Measurements from ENCODE around the gene NAPA. TPM values are rescaled to one million over a fixed set of nuclear protein-coding genes. Genes with fewer than 3 reads are reported as not detected.

The NAPA gene
- total and polyA plus RNA-seq, 2 donors (not counting 1 experiment from before 2014, with no cell fraction given): 76.8 to 118 TPM

DNA sequence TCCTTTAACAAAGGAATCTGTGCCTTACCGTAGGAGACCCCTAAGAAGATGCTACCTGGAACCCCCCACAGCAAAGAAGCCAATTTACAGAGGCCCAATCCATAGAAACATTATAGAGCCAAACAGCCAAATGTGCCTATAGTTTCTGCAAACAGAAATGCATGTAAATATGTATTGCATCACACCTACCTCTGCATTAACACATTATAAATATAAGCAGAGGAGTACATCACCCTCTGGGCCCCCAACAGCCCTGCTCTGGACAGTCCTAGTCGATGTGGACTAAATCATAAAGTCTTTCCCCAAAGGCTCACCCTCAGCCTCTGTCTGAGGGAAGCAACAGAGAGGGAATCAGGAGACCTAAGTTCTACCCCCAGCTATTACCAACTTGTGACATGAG is 32.3 kb upstream of the NAPA start:
- no peaks in the 10 kb centered on the region for H4K20me1 ChIP-seq (ENCODE audit: control insufficient read depth, extremely low read depth, insufficient read depth, low read length)
- no peaks in the 10 kb centered on the region for H3K9me3 ChIP-seq (ENCODE audit: control insufficient read depth, insufficient read depth, low read depth, low read length)
- peaks cover 10% of the 10 kb centered on the region for H3K27me3 ChIP-seq (ENCODE audit: control insufficient read depth, insufficient read depth, low read length)
- no peaks in the 10 kb centered on the region for H3K79me2 ChIP-seq (ENCODE audit: control insufficient read depth, insufficient read depth, low read length)
- H2AFZ ChIP-seq (ENCODE audit: low read length): no peak overlapping the region
- TF ChIP-seq, protein P1, sequence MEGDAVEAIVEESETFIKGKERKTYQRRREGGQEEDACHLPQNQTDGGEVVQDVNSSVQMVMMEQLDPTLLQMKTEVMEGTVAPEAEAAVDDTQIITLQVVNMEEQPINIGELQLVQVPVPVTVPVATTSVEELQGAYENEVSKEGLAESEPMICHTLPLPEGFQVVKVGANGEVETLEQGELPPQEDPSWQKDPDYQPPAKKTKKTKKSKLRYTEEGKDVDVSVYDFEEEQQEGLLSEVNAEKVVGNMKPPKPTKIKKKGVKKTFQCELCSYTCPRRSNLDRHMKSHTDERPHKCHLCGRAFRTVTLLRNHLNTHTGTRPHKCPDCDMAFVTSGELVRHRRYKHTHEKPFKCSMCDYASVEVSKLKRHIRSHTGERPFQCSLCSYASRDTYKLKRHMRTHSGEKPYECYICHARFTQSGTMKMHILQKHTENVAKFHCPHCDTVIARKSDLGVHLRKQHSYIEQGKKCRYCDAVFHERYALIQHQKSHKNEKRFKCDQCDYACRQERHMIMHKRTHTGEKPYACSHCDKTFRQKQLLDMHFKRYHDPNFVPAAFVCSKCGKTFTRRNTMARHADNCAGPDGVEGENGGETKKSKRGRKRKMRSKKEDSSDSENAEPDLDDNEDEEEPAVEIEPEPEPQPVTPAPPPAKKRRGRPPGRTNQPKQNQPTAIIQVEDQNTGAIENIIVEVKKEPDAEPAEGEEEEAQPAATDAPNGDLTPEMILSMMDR (conservative IDR thresholded peaks at IDR 0.05 in 1 of 2, IDR thresholded peaks at IDR 0.05 in 1 of 2; ENCODE audit: low read depth in 1 of 2, low read length in 2 of 2): no peak
- TF ChIP-seq EZH2 (IDR thresholded peaks at IDR 0.05; ENCODE audit: low read length, missing control alignments): no peak
- H3K36me3 ChIP-seq (ENCODE audit: control insufficient read depth, insufficient read depth, low read length): no peaks in the 10 kb centered on the region
- no peak overlapping the region for H3K4me2 ChIP-seq (ENCODE audit: extremely low read depth, insufficient read depth, low read length)
- no peak for DNase-seq (ENCODE audit: low read depth in 2 of 2)
- no peak overlapping the region for H3K27ac ChIP-seq (ENCODE audit: insufficient read depth, low read length)
- H3K9ac ChIP-seq (ENCODE audit: insufficient read depth, low read length): no peak overlapping the region
- H3K4me1 ChIP-seq (ENCODE audit: control insufficient read depth, extremely low read depth, insufficient read depth, low read length): no peaks in the 10 kb centered on the region
- H3K4me3 ChIP-seq (replicated peaks in 1 of 4; ENCODE audit: control extremely low read depth in 1 of 4, insufficient read depth in 1 of 4, low read depth in 3 of 4, low read length in 4 of 4): no peak overlapping the region

DNA sequence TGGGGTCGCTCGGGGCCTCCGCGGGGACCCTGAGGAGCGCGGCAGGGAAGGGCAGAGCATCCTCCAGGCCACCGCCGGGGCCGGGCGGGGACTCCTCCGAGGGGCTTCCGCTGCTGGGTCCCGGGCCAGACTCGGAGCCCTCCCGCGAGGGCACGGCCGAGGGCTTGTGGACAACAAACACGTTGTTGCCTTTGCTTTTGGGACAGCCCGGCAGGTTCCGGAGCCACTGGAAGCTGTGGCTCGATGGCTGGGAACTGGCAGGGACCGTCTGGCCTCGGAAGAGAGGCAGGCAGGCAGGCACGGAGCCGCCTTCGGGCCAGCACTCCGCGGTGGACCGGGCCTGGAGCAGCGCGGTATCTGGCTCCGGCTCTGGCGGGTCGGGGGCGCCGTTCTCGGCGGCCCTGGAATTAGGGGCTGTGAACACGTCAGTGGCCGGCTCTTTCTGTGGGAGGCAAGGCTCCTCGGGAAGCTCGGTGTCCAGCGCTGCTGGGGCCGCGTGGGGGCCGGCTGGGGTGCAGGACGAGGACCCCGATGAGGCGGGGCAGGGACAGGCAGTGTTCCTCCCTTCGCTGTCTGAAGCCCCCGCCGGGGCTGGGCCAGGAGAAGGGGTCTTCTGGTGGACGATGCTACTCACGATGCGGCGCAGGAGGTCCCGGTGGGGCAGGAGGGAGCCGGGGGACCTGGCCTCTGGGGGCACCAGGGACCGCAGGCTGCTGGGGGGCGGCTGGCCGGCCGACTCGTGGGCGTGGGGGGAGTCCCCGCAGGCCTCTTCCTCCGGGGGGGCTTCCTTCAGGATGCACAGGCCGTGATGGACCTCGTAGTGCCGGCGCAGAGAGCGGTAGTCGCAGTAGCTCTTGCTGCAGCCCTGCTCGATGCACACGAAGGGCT is 30.4 kb upstream of the NAPA start:
- H3K9me3 ChIP-seq (ENCODE audit: control insufficient read depth, insufficient read depth, low read depth, low read length): no peaks in the 10 kb centered on the region
- H3K79me2 ChIP-seq (ENCODE audit: control insufficient read depth, insufficient read depth, low read length): no peaks in the 10 kb centered on the region
- no peak overlapping the region for H3K4me3 ChIP-seq (replicated peaks in 1 of 4; ENCODE audit: control extremely low read depth in 1 of 4, insufficient read depth in 1 of 4, low read depth in 3 of 4, low read length in 4 of 4)
- no peak overlapping the region for H3K27ac ChIP-seq (ENCODE audit: insufficient read depth, low read length)
- no peaks in the 10 kb centered on the region for H4K20me1 ChIP-seq (ENCODE audit: control insufficient read depth, extremely low read depth, insufficient read depth, low read length)
- H3K9ac ChIP-seq (ENCODE audit: insufficient read depth, low read length): peak overlapping the region; percentile 37
- H3K27me3 ChIP-seq (ENCODE audit: control insufficient read depth, insufficient read depth, low read length): peaks cover 10% of the 10 kb centered on the region
- peak overlapping the region; percentile 44 for H3K4me2 ChIP-seq (ENCODE audit: extremely low read depth, insufficient read depth, low read length)
- DNase-seq (ENCODE audit: low read depth in 2 of 2): no peak
- H3K4me1 ChIP-seq (ENCODE audit: control insufficient read depth, extremely low read depth, insufficient read depth, low read length): no peaks in the 10 kb centered on the region
- peak overlapping the region; percentile 53 for H2AFZ ChIP-seq (ENCODE audit: low read length)
- TF ChIP-seq, protein P1 (conservative IDR thresholded peaks at IDR 0.05 in 1 of 2, IDR thresholded peaks at IDR 0.05 in 1 of 2; ENCODE audit: low read depth in 1 of 2, low read length in 2 of 2): no peak
- TF ChIP-seq EZH2 (IDR thresholded peaks at IDR 0.05; ENCODE audit: low read length, missing control alignments): peak; percentile 32
- no peaks in the 10 kb centered on the region for H3K36me3 ChIP-seq (ENCODE audit: control insufficient read depth, insufficient read depth, low read length)

DNA sequence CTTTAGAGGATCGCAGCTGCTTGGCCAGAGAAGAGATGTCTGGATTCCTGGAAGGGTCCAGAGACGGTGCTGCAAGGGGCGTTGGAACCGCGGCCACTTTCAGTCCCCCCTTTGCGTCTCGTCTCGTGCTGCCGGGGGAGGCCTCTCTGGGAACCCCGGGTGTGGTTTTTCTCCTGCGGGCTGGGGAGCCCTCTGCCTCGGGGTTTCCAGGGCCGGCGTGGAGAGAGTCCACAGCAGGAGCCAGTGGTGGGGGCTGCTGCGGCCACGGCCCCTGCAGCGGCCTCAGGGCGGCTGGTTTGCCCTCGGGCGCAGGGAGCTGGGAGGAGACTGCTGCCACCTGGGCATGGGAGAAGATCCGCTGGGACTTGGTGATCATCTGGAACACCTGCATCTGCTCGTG is 29.6 kb upstream of the NAPA start:
- TF ChIP-seq, protein P1 (conservative IDR thresholded peaks at IDR 0.05 in 1 of 2, IDR thresholded peaks at IDR 0.05 in 1 of 2; ENCODE audit: low read depth in 1 of 2, low read length in 2 of 2): no peak
- TF ChIP-seq EZH2 (IDR thresholded peaks at IDR 0.05; ENCODE audit: low read length, missing control alignments): no peak
- no peak overlapping the region for H3K27ac ChIP-seq (ENCODE audit: insufficient read depth, low read length)
- peaks cover 10% of the 10 kb centered on the region for H3K27me3 ChIP-seq (ENCODE audit: control insufficient read depth, insufficient read depth, low read length)
- DNase-seq (ENCODE audit: low read depth in 2 of 2): no peak
- no peaks in the 10 kb centered on the region for H3K79me2 ChIP-seq (ENCODE audit: control insufficient read depth, insufficient read depth, low read length)
- H3K9ac ChIP-seq (ENCODE audit: insufficient read depth, low read length): no peak overlapping the region
- H4K20me1 ChIP-seq (ENCODE audit: control insufficient read depth, extremely low read depth, insufficient read depth, low read length): no peaks in the 10 kb centered on the region
- H2AFZ ChIP-seq (ENCODE audit: low read length): no peak overlapping the region
- no peaks in the 10 kb centered on the region for H3K4me1 ChIP-seq (ENCODE audit: control insufficient read depth, extremely low read depth, insufficient read depth, low read length)
- H3K4me3 ChIP-seq (replicated peaks in 1 of 4; ENCODE audit: control extremely low read depth in 1 of 4, insufficient read depth in 1 of 4, low read depth in 3 of 4, low read length in 4 of 4): no peak overlapping the region
- H3K4me2 ChIP-seq (ENCODE audit: extremely low read depth, insufficient read depth, low read length): no peak overlapping the region
- no peaks in the 10 kb centered on the region for H3K9me3 ChIP-seq (ENCODE audit: control insufficient read depth, insufficient read depth, low read depth, low read length)
- no peaks in the 10 kb centered on the region for H3K36me3 ChIP-seq (ENCODE audit: control insufficient read depth, insufficient read depth, low read length)
